DOHH2 (cell line): ENCODE data around the gene SV2B.
"Not testable (repeated sequence)": the region's sequence is repeated elsewhere in the genome, so short reads cannot be mapped to it uniquely, and the experiment has no call there.

Experiments used
- H3F3A ChIP-seq: fragments of 200-600 bp; sonication (generic), shearing (Covaris generic); 2 replicates; pipeline ENCODE4 v1.6.0; 2016; ENCODE audit warnings: antibody characterized with exemption, mild to moderate bottlenecking; ENCODE audit not compliant: control insufficient read depth, insufficient read depth
- H3K27ac ChIP-seq: fragments of 200-600 bp; sonication (generic); 2 replicates; pipeline ENCODE4 v1.5.1; 2014; ENCODE audit warnings: low read depth, mild to moderate bottlenecking, low read length, moderate library complexity
- H3K27me3 ChIP-seq: fragments of 200-600 bp; sonication (generic); 2 replicates; pipeline ENCODE4 v1.6.1; 2014; ENCODE audit warnings: mild to moderate bottlenecking, low read length, mixed read lengths; ENCODE audit not compliant: control insufficient read depth
- H3K36me3 ChIP-seq: fragments of 200-600 bp; sonication (generic); 2 replicates; pipeline ENCODE4 v1.6.1; 2014; ENCODE audit warnings: mild to moderate bottlenecking, low read length, moderate library complexity, mixed read lengths; ENCODE audit not compliant: control insufficient read depth
- H3K4me1 ChIP-seq: fragments of 200-600 bp; sonication (generic); 2 replicates; pipeline ENCODE4 v1.6.1; 2014; ENCODE audit warnings: mild to moderate bottlenecking, low read length, mixed read lengths; ENCODE audit not compliant: control insufficient read depth
- H3K4me2 ChIP-seq: fragments of 200-600 bp; sonication (generic); 2 replicates; pipeline ENCODE4 v1.6.0; 2014; ENCODE audit warnings: mild to moderate bottlenecking, low read length, moderate library complexity
- H3K4me3 ChIP-seq: fragments of 200-600 bp; sonication (generic); 2 replicates; pipeline ENCODE4 v1.5.1; 2014; ENCODE audit warnings: mild to moderate bottlenecking, low read length, mixed read lengths
- H3K79me2 ChIP-seq: fragments of 200-600 bp; sonication (generic); 2 replicates; pipeline ENCODE4 v1.6.1; 2014; ENCODE audit warnings: mild to moderate bottlenecking, low read length, mixed read lengths; ENCODE audit not compliant: control insufficient read depth
- H3K9me2 ChIP-seq: fragments of 200-600 bp; sonication (generic); replicated peaks from 2 replicates; pipeline ENCODE4 v1.6.1; 2014; ENCODE audit warnings: mild to moderate bottlenecking, low read length, mixed read lengths; ENCODE audit not compliant: control insufficient read depth
- H3K9me3 ChIP-seq: fragments of 200-600 bp; sonication (generic); 2 replicates; pipeline ENCODE4 v1.6.1; 2014; ENCODE audit warnings: antibody characterized with exemption, low read length, mixed read lengths; ENCODE audit not compliant: control insufficient read depth, insufficient read depth
- H4K20me1 ChIP-seq: fragments of 200-600 bp; sonication (generic); 2 replicates; pipeline ENCODE4 v1.6.0; 2014; ENCODE audit warnings: low read depth, mild to moderate bottlenecking, antibody characterized with exemption, low read length, moderate library complexity; ENCODE audit not compliant: control insufficient read depth, insufficient read depth
- CTCF ChIP-seq: fragments of 200-600 bp; sonication (generic); IDR thresholded peaks from one replicate; pipeline ENCODE4 v1.5.1; 2014; ENCODE audit warnings: antibody characterized with exemption, mild to moderate bottlenecking, low read depth, low read length; ENCODE audit not compliant: poor library complexity, severe bottlenecking
- EZH2phosphoT487 ChIP-seq: fragments of 200-600 bp; sonication (generic); IDR thresholded peaks from 2 replicates; pipeline ENCODE4 v1.6.1; 2017; ENCODE audit warnings: borderline replicate concordance, mild to moderate bottlenecking, antibody characterized with exemption, low read length, moderate library complexity, mixed read lengths

Gene SV2B

GRCh38 chr15:91073768-91074167, 26.3 kb upstream of the SV2B start:
- TF ChIP-seq CTCF: no peak
- TF ChIP-seq EZH2phosphoT487: no peak
- no peak overlapping the region for H3K4me2 ChIP-seq
- no peaks in the 10 kb centered on the region for H3K9me3 ChIP-seq
- H3K27me3 ChIP-seq: peaks cover 4% of the 10 kb centered on the region; the same call in 1 of the 2 replicates
- no peak overlapping the region for H3K27ac ChIP-seq
- no peaks in the 10 kb centered on the region for H3K4me1 ChIP-seq
- H3F3A ChIP-seq: no peaks in the 10 kb centered on the region
- no peak overlapping the region for H3K4me3 ChIP-seq
- H3K9me2 ChIP-seq: no peaks in the 10 kb centered on the region
- H3K36me3 ChIP-seq: no peaks in the 10 kb centered on the region
- H3K79me2 ChIP-seq: no peaks in the 10 kb centered on the region
- H4K20me1 ChIP-seq: no peaks in the 10 kb centered on the region

GRCh38 chr15:91075739-91076138, 24.3 kb upstream of the SV2B start:
- Histone ChIP-seq H3F3A (no peaks in the 10 kb centered on the region), H3K4me3 (no peak overlapping the region), H4K20me1 (no peaks in the 10 kb centered on the region), H3K4me2 (no peak overlapping the region), H3K9me2 (no peaks in the 10 kb centered on the region), H3K27me3 (no peaks in the 10 kb centered on the region), H3K27ac (no peak overlapping the region), H3K79me2 (no peaks in the 10 kb centered on the region), H3K4me1 (no peaks in the 10 kb centered on the region), H3K9me3 (no peaks in the 10 kb centered on the region), H3K36me3 (no peaks in the 10 kb centered on the region)
- TF ChIP-seq EZH2phosphoT487: no peak
- TF ChIP-seq CTCF: no peak

GRCh38 chr15:91077029-91077428, 23.0 kb upstream of the SV2B start:
- H3K9me2 ChIP-seq: no peaks in the 10 kb centered on the region
- H3K27me3 ChIP-seq: no peaks in the 10 kb centered on the region
- no peaks in the 10 kb centered on the region for H4K20me1 ChIP-seq
- H3K27ac ChIP-seq: no peak overlapping the region
- no peak overlapping the region for H3K4me2 ChIP-seq
- no peaks in the 10 kb centered on the region for H3K4me1 ChIP-seq
- TF ChIP-seq CTCF: no peak
- no peak for TF ChIP-seq EZH2phosphoT487
- H3K79me2 ChIP-seq: no peaks in the 10 kb centered on the region
- no peak overlapping the region for H3K4me3 ChIP-seq
- no peaks in the 10 kb centered on the region for H3K9me3 ChIP-seq
- H3K36me3 ChIP-seq: no peaks in the 10 kb centered on the region
- H3F3A ChIP-seq: no peaks in the 10 kb centered on the region

- H3K79me2 ChIP-seq, H3K27ac ChIP-seq, H3F3A ChIP-seq, H3K9me3 ChIP-seq, H3K4me2 ChIP-seq, H3K4me1 ChIP-seq, H4K20me1 ChIP-seq, H3K9me2 ChIP-seq, H3K36me3 ChIP-seq, H3K4me3 ChIP-seq: not testable (repeated sequence)
- peaks cover 17% of the 10 kb centered on the region for H3K27me3 ChIP-seq
These were observed 6.2 kb upstream of the SV2B start for GRCh38 chr15:91093866-91094265.
